CD4-positive, alpha-beta T cell treated with Interleukin-21 for 1 hour (primary cell): ENCODE data around the gene TMEM256.
A peak's percentile ranks its signal among the peaks of the same experiment; 100 is the strongest.
"Not testable (repeated sequence)": the region's sequence is repeated elsewhere in the genome, so short reads cannot be mapped to it uniquely, and the experiment has no call there.

Experiments used
- DNase-seq: peaks from one replicate; pipeline ENCODE4 v3.0.0-alpha.2; 2020

TMEM256 gene

GRCh38 chr17:7383371-7383741, 20.5 kb downstream of the TMEM256 start:
- no peak for DNase-seq

- DNase-seq, result no peak
Observed at GRCh38 chr17:7382901-7383300, 21.0 kb downstream of the TMEM256 start.

GRCh38 chr17:7380855-7381683, 22.8 kb downstream of the TMEM256 start, which contains the start of gene TNK1:
Gene TNK1, plus strand, starts transcription at chr17:7381089. Its CDS starts 1,838 bp downstream, at chr17:7382927.
- DNase-seq, result no peak

- no peak for DNase-seq
Observed at GRCh38 chr17:7380321-7380720, 23.6 kb downstream of the TMEM256 start.

GRCh38 chr17:7379134-7379533, 24.8 kb downstream of the TMEM256 start:
- DNase-seq, result no peak

GRCh38 chr17:7374353-7374752, 29.5 kb downstream of the TMEM256 start:
- no peak for DNase-seq

GRCh38 chr17:7370853-7371252, 33.0 kb downstream of the TMEM256 start:
- no peak for DNase-seq

- no peak for DNase-seq
Observed at GRCh38 chr17:7369825-7370224, 34.1 kb downstream of the TMEM256 start.

- DNase-seq, result not testable (repeated sequence)
Observed at GRCh38 chr17:7368599-7368994, 35.3 kb downstream of the TMEM256 start.

GRCh38 chr17:7367918-7368598, 35.8 kb downstream of the TMEM256 start:
- no peak for DNase-seq

GRCh38 chr17:7367083-7367482, 36.8 kb downstream of the TMEM256 start:
- DNase-seq, result no peak

GRCh38 chr17:7365963-7366362, 37.9 kb downstream of the TMEM256 start:
- not testable (repeated sequence) for DNase-seq

- no peak for DNase-seq
Observed at GRCh38 chr17:7363311-7363710, 40.6 kb downstream of the TMEM256 start.

GRCh38 chr17:7361906-7362305, 42.0 kb downstream of the TMEM256 start:
- DNase-seq, result no peak

GRCh38 chr17:7357381-7357780, 46.5 kb downstream of the TMEM256 start:
- no peak for DNase-seq

- no peak for DNase-seq
Observed at GRCh38 chr17:7356756-7357155, 47.1 kb downstream of the TMEM256 start.

GRCh38 chr17:7356072-7356549, 47.8 kb downstream of the TMEM256 start:
- DNase-seq, result peak; percentile 88

- DNase-seq, result no peak
Observed at GRCh38 chr17:7355573-7355972, 48.3 kb downstream of the TMEM256 start.

GRCh38 chr17:7355053-7355452, 48.8 kb downstream of the TMEM256 start, which contains the start of gene TMEM95:
Gene TMEM95, plus strand, starts transcription at chr17:7355156. Its CDS starts 49 bp downstream, at chr17:7355205.
- DNase-seq, result no peak

- peak; percentile 27 for DNase-seq
Observed at GRCh38 chr17:7354262-7354843, 49.5 kb downstream of the TMEM256 start.
